Measurements from ENCODE around the gene WDR1.
"Not testable (repeated sequence)": the region's sequence is repeated elsewhere in the genome, so short reads cannot be mapped to it uniquely, and the experiment has no call there.

The WDR1 gene

GRCh38 chr4:10130178-10130888 is 13.7 kb upstream of the WDR1 start:
- no peak for DNase-seq (ENCODE audit: low spot score)

GRCh38 chr4:10129196-10130177 is 12.9 kb upstream of the WDR1 start:
- DNase-seq (ENCODE audit: low spot score) = no peak

- no peak for DNase-seq (ENCODE audit: low spot score)
Measured at GRCh38 chr4:10128761-10129160, 12.2 kb upstream of the WDR1 start.

GRCh38 chr4:10127531-10127930 is 10.9 kb upstream of the WDR1 start:
- not testable (repeated sequence) for DNase-seq (ENCODE audit: low spot score)

- no peak for DNase-seq (ENCODE audit: low spot score)
Measured at GRCh38 chr4:10124167-10124930, 7.8 kb upstream of the WDR1 start.

- DNase-seq (ENCODE audit: low spot score) = no peak
Measured at GRCh38 chr4:10123227-10124101, 6.9 kb upstream of the WDR1 start.

GRCh38 chr4:10122236-10122932 is 5.8 kb upstream of the WDR1 start:
- DNase-seq (ENCODE audit: low spot score) = no peak

- no peak for DNase-seq (ENCODE audit: low spot score)
Measured at GRCh38 chr4:10121568-10122208, 5.1 kb upstream of the WDR1 start.

GRCh38 chr4:10120943-10121567 is 4.5 kb upstream of the WDR1 start:
- DNase-seq (ENCODE audit: low spot score) = no peak

GRCh38 chr4:10119773-10120172 is 3.2 kb upstream of the WDR1 start:
- no peak for DNase-seq (ENCODE audit: low spot score)

- DNase-seq (ENCODE audit: low spot score) = no peak
Measured at GRCh38 chr4:10119278-10119677, 2.7 kb upstream of the WDR1 start.

GRCh38 chr4:10118048-10119004 is 1.7 kb upstream of the WDR1 start:
- DNase-seq (ENCODE audit: low spot score) = no peak

GRCh38 chr4:10117359-10118047 is 904 bp upstream of the WDR1 start:
- no peak for DNase-seq (ENCODE audit: low spot score)

- peak; percentile 79 for DNase-seq (ENCODE audit: low spot score)
Measured at GRCh38 chr4:10115797-10116568, 616 bp downstream of the WDR1 start.

- DNase-seq (ENCODE audit: low spot score) = no peak
Measured at GRCh38 chr4:10115271-10115796, 1.3 kb downstream of the WDR1 start.

- DNase-seq (ENCODE audit: low spot score) = no peak
Measured at GRCh38 chr4:10114607-10115006, 2.0 kb downstream of the WDR1 start.

GRCh38 chr4:10114147-10114546 is 2.5 kb downstream of the WDR1 start:
- DNase-seq (ENCODE audit: low spot score) = no peak

All from HuH-7.5 (cell line).